ENCODE measurements around the gene GDPD4. TPM values are rescaled to one million over a fixed set of nuclear protein-coding genes. Genes with fewer than 3 reads are reported as not detected.

GDPD4 gene, protein sequence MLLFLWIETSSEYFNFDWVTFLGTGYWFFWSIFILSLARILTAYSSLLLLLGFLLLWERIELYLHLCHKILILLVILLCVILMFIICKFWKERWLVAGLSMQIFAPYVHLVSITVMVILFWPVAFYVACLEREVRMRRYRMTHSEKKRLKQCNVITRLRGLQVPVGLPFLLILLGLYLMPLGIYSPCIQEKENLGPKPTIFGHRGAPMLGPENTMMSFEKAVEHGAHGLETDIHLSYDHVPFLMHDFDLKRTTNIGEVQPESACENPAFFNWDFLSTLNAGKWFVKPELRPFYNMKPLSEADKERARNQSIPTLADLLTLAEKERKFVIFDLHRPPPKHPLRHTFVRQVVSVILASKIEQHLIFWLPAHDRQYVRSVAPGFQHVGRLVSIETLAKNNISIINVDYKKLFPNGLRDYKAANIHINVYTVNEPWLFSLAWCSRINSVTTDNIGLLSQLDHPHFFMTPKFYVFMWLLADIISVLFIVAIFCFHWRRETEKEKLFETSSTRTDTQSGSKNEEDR
- total RNA-seq = not detected

DNA sequence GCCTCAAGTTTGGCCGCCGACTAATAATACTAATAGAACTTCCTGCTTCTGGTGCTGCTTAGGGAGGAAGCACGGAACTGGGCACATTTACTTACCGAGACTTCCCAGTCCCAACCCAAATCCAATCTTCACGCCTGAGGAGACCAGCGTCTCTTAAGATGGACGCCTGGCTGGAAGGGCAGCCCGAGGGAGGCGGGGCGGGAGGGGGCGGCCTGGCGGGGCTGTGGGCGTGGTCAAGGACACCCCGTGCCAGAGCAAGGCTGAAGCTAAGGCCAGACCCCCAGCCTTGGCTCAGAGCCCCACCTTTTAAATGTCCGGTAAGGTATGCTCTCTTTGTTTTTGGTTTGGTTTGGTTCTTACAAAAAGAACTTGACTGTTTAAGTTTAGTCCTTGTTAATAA lies at the start of gene GDPD4:
Gene GDPD4, minus strand, starts transcription at position 177 of the 400 bp plus-strand sequence. CDS start 16,549 bp downstream, outside the sequence.

Other genes with a start within 250 kb of the GDPD4 start
- gene CAPN5, start 234.7 kb downstream of the GDPD4 start, total RNA-seq = 1 to 10 TPM; 2.8 to 3.7 TPM
- not detected for gene OMP, start 198.8 kb downstream of the GDPD4 start, total RNA-seq
- gene MYO7A, start 173.4 kb downstream of the GDPD4 start, total RNA-seq = not detected
- 10 to 100 TPM; 63.2 to 65.1 TPM for gene PAK1, start 172.4 kb upstream of the GDPD4 start, total RNA-seq